Esophagus (tissue), 2 donors: ENCODE results near the gene PNLIPRP2. TPM values are rescaled to one million over a fixed set of nuclear protein-coding genes. Genes with fewer than 3 reads are reported as not detected.

ENCODE experiments used
- H3K27ac ChIP-seq, 2 donors: one replicate each; pipeline ENCODE4 v1.5.1; 2013; ENCODE audit warnings: low read depth in 2 of 2, mild to moderate bottlenecking in 2 of 2, inconsistent platforms in 1 of 2, low read length in 1 of 2, moderate library complexity in 1 of 2
- H3K27me3 ChIP-seq, 2 donors: one replicate each; pipeline ENCODE4 v1.6.1; 2013; ENCODE audit warnings: low read length in 2 of 2, control low read depth in 1 of 2, mild to moderate bottlenecking in 1 of 2; ENCODE audit not compliant: insufficient read depth in 2 of 2, control insufficient read depth in 1 of 2
- H3K36me3 ChIP-seq, 2 donors: one replicate each; pipeline ENCODE4 v1.6.1; 2013; ENCODE audit warnings: low read length in 1 of 2; ENCODE audit not compliant: control insufficient read depth in 2 of 2, insufficient read depth in 2 of 2
- H3K4me1 ChIP-seq, 2 donors: one replicate each; pipeline ENCODE4 v1.6.1; 2013; ENCODE audit warnings: low read length in 1 of 2; ENCODE audit not compliant: control insufficient read depth in 2 of 2, insufficient read depth in 2 of 2
- H3K4me3 ChIP-seq, 2 donors: one replicate each; pipeline ENCODE4 v1.5.1; 2013; ENCODE audit warnings: low read length in 2 of 2, mild to moderate bottlenecking in 2 of 2, low read depth in 1 of 2, moderate library complexity in 1 of 2
- H3K9me3 ChIP-seq, 2 donors: one replicate each; pipeline ENCODE4 v1.6.1; 2013; ENCODE audit warnings: mild to moderate bottlenecking in 2 of 2, low read depth in 1 of 2, low read length in 1 of 2, moderate library complexity in 1 of 2; ENCODE audit not compliant: control insufficient read depth in 2 of 2, insufficient read depth in 1 of 2
- WGBS, 2 donors: extraction: QIAGEN DNeasy Blood & Tissue Kit; methylation state at CpG; one replicate each; pipeline ENCODE4 v1.1.7; 2013; 5-methylcytosine and 5-hydroxymethylcytosine counted together
- polyA plus RNA-seq, 2 donors: library from polyadenylated mRNA; stranded (reverse); fragments of 200-250 nt; gene quantifications; one replicate each; pipeline ENCODE4 v1.2.3, GENCODE V29; 2013
- donor health status: healthy with polysubstance abuse.
- donor health status: Bipolar disorder and iron deficiency.

The PNLIPRP2 gene
- polyA plus RNA-seq, 2 donors, result 0.05 to 0.14 TPM

- WGBS, 2 donors, result 87 to 90% methylated on average over 7 of the region's 7 CpGs
- Histone ChIP-seq H3K27ac (no peak overlapping the region), H3K36me3 (no peaks in the 10 kb centered on the region), H3K4me1 (no peaks in the 10 kb centered on the region), H3K27me3 (no peaks in the 10 kb centered on the region), H3K4me3 (no peak overlapping the region), H3K9me3 (no peaks in the 10 kb centered on the region)
Measured at GRCh38 chr10:116663342-116663741, 42.6 kb downstream of the PNLIPRP2 start.

DNA sequence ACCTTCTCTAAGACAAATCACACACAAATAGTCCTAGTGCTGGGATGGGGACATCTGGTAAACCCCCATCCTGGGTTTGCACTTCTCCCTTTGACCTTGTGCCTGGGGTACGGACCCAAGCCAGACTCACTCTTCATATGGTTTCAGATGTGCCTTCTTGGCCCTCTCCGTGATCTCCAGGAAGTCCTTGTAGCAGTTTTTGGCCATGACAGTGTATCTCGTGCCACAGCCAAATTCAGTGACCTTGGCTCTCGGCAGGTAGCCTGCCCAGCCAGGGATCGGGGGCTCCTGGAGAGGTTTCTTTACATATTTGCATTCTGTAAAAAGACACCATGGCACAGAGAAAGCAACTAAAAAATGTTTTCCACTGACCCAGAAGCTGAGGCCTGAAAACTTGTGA lies 43.9 kb downstream of the PNLIPRP2 start:
- WGBS, 2 donors, result 85 to 89% methylated on average over 5 of the region's 5 CpGs
- no peaks in the 10 kb centered on the region for H3K27me3 ChIP-seq

GRCh38 chr10:116665541-116666125 lies 44.9 kb downstream of the PNLIPRP2 start:
- Histone ChIP-seq H3K4me1 (peaks cover 0 to 2% of the 10 kb centered on the region in 2 donors), H3K27me3 (no peaks in the 10 kb centered on the region), H3K9me3 (peaks cover 0 to 3% of the 10 kb centered on the region in 2 donors), H3K27ac (no peak overlapping the region), H3K4me3 (no peak overlapping the region), H3K36me3 (no peaks in the 10 kb centered on the region)
- 57 to 61% methylated on average over 13 of the region's 13 CpGs for WGBS, 2 donors

More for the DNA sequence above, 43.9 kb downstream of the PNLIPRP2 start:
- no peaks in the 10 kb centered on the region for H3K9me3 ChIP-seq
- no peak overlapping the region for H3K27ac ChIP-seq
- no peak overlapping the region for H3K4me3 ChIP-seq
- no peaks in the 10 kb centered on the region for H3K36me3 ChIP-seq
- H3K4me1 ChIP-seq, result peaks cover 0 to 2% of the 10 kb centered on the region in 2 donors

DNA sequence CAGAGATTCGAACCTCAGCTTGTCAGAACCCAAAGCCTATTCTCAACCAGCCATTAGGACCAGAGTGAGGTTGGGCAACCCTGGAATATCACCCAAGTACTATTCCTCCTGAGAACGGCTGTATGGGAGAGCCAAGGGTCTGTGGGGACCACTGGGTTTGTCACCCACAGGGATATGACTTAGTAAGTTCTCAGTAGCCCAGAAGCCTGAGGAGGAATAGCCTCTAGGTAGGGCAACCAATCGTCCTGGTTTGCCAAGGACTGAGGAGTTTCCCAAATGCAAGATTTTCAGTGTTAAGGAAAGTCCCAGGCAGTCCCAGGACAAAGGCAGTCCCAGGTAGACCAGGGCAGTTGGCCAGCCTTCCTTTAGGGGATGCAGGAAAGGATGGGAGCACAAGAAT lies 46.7 kb downstream of the PNLIPRP2 start:
- H3K36me3 ChIP-seq, result no peaks in the 10 kb centered on the region
- H3K4me1 ChIP-seq, result peaks cover 0 to 2% of the 10 kb centered on the region in 2 donors
- no peak overlapping the region for H3K4me3 ChIP-seq
- H3K27me3 ChIP-seq, result no peaks in the 10 kb centered on the region
- no peak overlapping the region for H3K27ac ChIP-seq
- WGBS, 2 donors, result 78 to 85% methylated on average over 3 of the region's 3 CpGs
- peaks cover 0 to 3% of the 10 kb centered on the region in 2 donors for H3K9me3 ChIP-seq

- no peak overlapping the region for H3K4me3 ChIP-seq
- WGBS, 2 donors, result 91% methylated on average over 9 of the region's 9 CpGs
Measured at GRCh38 chr10:116668018-116668417, 47.3 kb downstream of the PNLIPRP2 start.

DNA sequence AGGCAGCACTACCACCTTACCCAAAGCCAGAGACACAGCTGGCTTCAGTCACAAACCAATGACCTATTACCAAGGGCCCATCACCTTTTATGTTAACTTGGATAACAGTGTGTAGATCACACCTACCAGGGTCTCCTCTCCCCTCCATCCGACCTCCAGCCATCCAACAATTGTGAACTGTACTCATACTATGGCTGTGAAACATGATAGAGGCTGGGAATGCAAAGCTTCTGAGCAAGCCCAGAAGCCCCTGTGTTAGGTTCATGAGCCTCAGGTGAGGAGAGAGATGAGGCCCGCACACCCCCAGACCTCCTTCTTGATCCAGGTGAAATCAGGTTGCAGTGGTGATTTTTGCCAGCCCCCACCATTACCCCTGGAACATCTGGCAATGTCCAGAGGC lies 47.7 kb downstream of the PNLIPRP2 start:
- no peak overlapping the region for H3K27ac ChIP-seq
- H3K4me3 ChIP-seq, result no peak overlapping the region
- no peaks in the 10 kb centered on the region for H3K27me3 ChIP-seq
- no peaks in the 10 kb centered on the region for H3K36me3 ChIP-seq
- H3K4me1 ChIP-seq, result peaks cover 0 to 2% of the 10 kb centered on the region in 2 donors
- peaks cover 0 to 3% of the 10 kb centered on the region in 2 donors for H3K9me3 ChIP-seq
- 91 to 93% methylated on average over 2 of the region's 2 CpGs for WGBS, 2 donors

More at GRCh38 chr10:116668018-116668417, 47.3 kb downstream of the PNLIPRP2 start:
- Histone ChIP-seq H3K27me3 (no peaks in the 10 kb centered on the region), H3K9me3 (peaks cover 0 to 3% of the 10 kb centered on the region in 2 donors), H3K36me3 (no peaks in the 10 kb centered on the region), H3K27ac (no peak overlapping the region), H3K4me1 (peaks cover 0 to 2% of the 10 kb centered on the region in 2 donors)

- Histone ChIP-seq H3K27me3 (no peaks in the 10 kb centered on the region), H3K27ac (no peak overlapping the region), H3K4me3 (no peak overlapping the region), H3K36me3 (no peaks in the 10 kb centered on the region), H3K9me3 (peaks cover 0 to 3% of the 10 kb centered on the region in 2 donors), H3K4me1 (peaks cover 0 to 2% of the 10 kb centered on the region in 2 donors)
- 87 to 94% methylated on average over 5 of the region's 5 CpGs for WGBS, 2 donors
Measured at GRCh38 chr10:116669080-116669479, 48.3 kb downstream of the PNLIPRP2 start.

- WGBS, 2 donors, result 17 to 20% methylated on average over 40 to 41 of the region's 41 CpGs
- Histone ChIP-seq H3K9me3 (peaks cover 0 to 3% of the 10 kb centered on the region in 2 donors), H3K27ac (no peak overlapping the region), H3K36me3 (no peaks in the 10 kb centered on the region), H3K4me3 (no peak overlapping the region), H3K4me1 (peaks cover 0 to 2% of the 10 kb centered on the region in 2 donors), H3K27me3 (no peaks in the 10 kb centered on the region)
Measured at GRCh38 chr10:116669832-116670644, 49.3 kb downstream of the PNLIPRP2 start.

GRCh38 chr10:116670706-116671105 lies 50.0 kb downstream of the PNLIPRP2 start:
- no peak overlapping the region for H3K27ac ChIP-seq
- no peaks in the 10 kb centered on the region for H3K27me3 ChIP-seq
- 68 to 69% methylated on average over 6 of the region's 6 CpGs for WGBS, 2 donors
- no peaks in the 10 kb centered on the region for H3K36me3 ChIP-seq
- H3K9me3 ChIP-seq, result peaks cover 0 to 3% of the 10 kb centered on the region in 2 donors
- peaks cover 0 to 2% of the 10 kb centered on the region in 2 donors for H3K4me1 ChIP-seq
- H3K4me3 ChIP-seq, result no peak overlapping the region
